ENCODE results near the gene RTN4IP1. TPM values are rescaled to one million over a fixed set of nuclear protein-coding genes. Genes with fewer than 3 reads are reported as not detected.
"Not testable (repeated sequence)": the region's sequence is repeated elsewhere in the genome, so short reads cannot be mapped to it uniquely, and the experiment has no call there.

The RTN4IP1 gene
- polyA plus RNA-seq, 2 donors, result 2.5 to 4.7 TPM

DNA sequence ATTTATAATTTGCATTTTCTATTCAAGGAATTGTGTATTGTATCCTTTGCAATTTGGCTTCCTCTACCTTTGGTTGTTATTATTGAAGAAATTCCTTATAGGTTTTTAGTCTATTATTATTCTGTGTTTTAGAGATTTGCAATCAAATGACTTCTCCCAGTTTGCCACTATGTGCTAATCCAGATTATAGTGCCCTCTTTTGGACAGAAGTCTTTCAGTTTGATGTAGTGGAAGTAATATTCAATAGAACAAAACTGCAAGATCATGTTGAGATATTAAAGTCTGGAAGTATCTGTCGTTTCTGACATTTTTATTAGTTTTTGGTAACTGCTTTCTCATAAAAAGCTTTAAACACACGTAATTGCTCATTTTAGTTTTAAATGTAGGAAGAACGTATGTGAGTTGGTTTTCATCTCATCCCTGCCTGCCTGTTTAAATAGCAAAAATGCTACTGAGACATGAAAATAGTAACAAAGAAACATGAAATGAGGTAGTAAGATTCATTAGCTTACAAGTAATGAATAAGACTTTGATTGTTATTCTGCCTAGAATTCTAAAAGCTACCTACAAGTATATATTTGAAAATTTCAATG lies 72.8 kb downstream of the RTN4IP1 start:
- H3K4me3 ChIP-seq (ENCODE audit: low read depth in 1 of 2, low read length in 2 of 2), result no peak overlapping the region
- 59 to 63% methylated on average over 3 of the region's 3 CpGs for WGBS, 2 donors
- no peaks in the 10 kb centered on the region for H3K27me3 ChIP-seq (ENCODE audit: control insufficient read depth in 1 of 2, insufficient read depth in 2 of 2, low read length in 2 of 2)
- no peaks in the 10 kb centered on the region for H3K4me1 ChIP-seq (ENCODE audit: control insufficient read depth in 2 of 2, insufficient read depth in 2 of 2, low read length in 1 of 2)
- H3K27ac ChIP-seq (ENCODE audit: low read depth in 2 of 2, low read length in 1 of 2), result no peak overlapping the region
- H3K9me3 ChIP-seq (ENCODE audit: control insufficient read depth in 2 of 2, insufficient read depth in 1 of 2, low read depth in 1 of 2, low read length in 1 of 2), result no peaks in the 10 kb centered on the region
- peaks cover 3 to 16% of the 10 kb centered on the region in 2 donors for H3K36me3 ChIP-seq (ENCODE audit: control insufficient read depth in 2 of 2, insufficient read depth in 2 of 2, low read length in 1 of 2)

DNA sequence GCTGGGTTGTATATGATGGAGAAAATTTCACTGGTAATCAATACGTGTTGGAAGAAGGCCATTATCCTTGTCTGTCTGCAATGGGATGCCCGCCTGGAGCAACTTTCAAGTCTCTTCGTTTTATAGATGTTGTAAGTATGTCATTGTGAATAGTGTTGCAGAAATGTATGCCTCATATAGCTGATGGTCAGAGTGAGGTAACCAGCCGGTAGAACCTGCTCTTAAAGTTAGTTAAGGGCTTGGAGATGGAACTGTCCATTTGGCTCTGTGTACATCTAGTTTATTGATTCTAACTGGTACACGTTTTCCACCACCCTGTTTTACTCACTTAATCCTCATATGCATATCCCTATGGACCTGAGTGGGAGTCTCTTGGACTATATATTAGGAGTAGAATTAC lies 73.5 kb downstream of the RTN4IP1 start:
- 68 to 71% methylated on average over 5 of the region's 5 CpGs for WGBS, 2 donors
- peaks cover 3 to 16% of the 10 kb centered on the region in 2 donors for H3K36me3 ChIP-seq (ENCODE audit: control insufficient read depth in 2 of 2, insufficient read depth in 2 of 2, low read length in 1 of 2)

DNA sequence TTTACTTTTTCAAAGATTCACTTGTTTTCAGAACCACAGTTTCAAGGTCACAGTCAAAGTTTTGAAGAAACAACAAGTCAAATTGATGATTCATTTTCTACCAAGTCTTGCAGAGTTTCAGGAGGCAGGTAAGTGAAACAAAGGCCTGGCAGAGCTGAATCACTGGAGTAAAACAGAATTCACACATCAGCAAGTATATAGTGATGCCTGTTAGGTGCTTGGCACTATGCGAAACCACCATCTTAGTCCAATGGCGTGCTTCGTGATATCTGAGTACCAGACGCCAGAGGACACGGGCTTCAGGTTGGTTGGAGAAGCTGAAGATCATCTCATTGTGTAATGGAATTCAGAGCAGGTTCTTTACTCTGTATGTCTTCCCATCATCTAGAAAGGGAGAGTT lies 75.9 kb downstream of the RTN4IP1 start:
- no peaks in the 10 kb centered on the region for H3K4me1 ChIP-seq (ENCODE audit: control insufficient read depth in 2 of 2, insufficient read depth in 2 of 2, low read length in 1 of 2)
- H3K27me3 ChIP-seq (ENCODE audit: control insufficient read depth in 1 of 2, insufficient read depth in 2 of 2, low read length in 2 of 2), result no peaks in the 10 kb centered on the region
- no peaks in the 10 kb centered on the region for H3K9me3 ChIP-seq (ENCODE audit: control insufficient read depth in 2 of 2, insufficient read depth in 1 of 2, low read depth in 1 of 2, low read length in 1 of 2)
- 95 to 97% methylated on average over 5 of the region's 5 CpGs for WGBS, 2 donors
- no peak overlapping the region for H3K27ac ChIP-seq (ENCODE audit: low read depth in 2 of 2, low read length in 1 of 2)
- no peak overlapping the region for H3K4me3 ChIP-seq (ENCODE audit: low read depth in 1 of 2, low read length in 2 of 2)
- H3K36me3 ChIP-seq (ENCODE audit: control insufficient read depth in 2 of 2, insufficient read depth in 2 of 2, low read length in 1 of 2), result peaks cover 0 to 14% of the 10 kb centered on the region in 2 donors

More for the DNA sequence above, 73.5 kb downstream of the RTN4IP1 start:
- Histone ChIP-seq H3K27me3 (ENCODE audit: control insufficient read depth in 1 of 2, insufficient read depth in 2 of 2, low read length in 2 of 2) (no peaks in the 10 kb centered on the region), H3K4me3 (ENCODE audit: low read depth in 1 of 2, low read length in 2 of 2) (no peak overlapping the region), H3K9me3 (ENCODE audit: control insufficient read depth in 2 of 2, insufficient read depth in 1 of 2, low read depth in 1 of 2, low read length in 1 of 2) (no peaks in the 10 kb centered on the region), H3K27ac (ENCODE audit: low read depth in 2 of 2, low read length in 1 of 2) (no peak overlapping the region), H3K4me1 (ENCODE audit: control insufficient read depth in 2 of 2, insufficient read depth in 2 of 2, low read length in 1 of 2) (no peaks in the 10 kb centered on the region)

DNA sequence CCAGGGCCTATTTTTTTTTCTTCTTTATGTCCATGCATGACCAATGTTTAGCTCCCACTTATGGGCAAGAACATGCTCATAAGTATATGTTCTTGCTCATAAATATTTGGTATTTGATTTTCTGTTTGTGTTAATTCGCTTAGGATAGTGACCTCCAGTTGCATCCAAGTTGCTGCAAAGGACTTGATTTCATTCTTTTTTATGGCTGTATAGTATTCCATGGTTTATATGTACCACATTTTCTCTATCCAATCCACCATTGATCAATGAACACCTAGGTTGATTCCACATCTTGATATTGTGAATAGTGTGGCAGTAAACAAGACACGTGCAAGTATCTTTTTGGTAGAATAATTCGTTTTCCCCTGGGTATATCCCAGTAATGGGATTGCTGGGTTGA lies 78.1 kb downstream of the RTN4IP1 start:
- no peaks in the 10 kb centered on the region for H3K9me3 ChIP-seq (ENCODE audit: control insufficient read depth in 2 of 2, insufficient read depth in 1 of 2, low read depth in 1 of 2, low read length in 1 of 2)
- 90 to 97% methylated on average over 3 of the region's 3 CpGs for WGBS, 2 donors
- no peak overlapping the region for H3K27ac ChIP-seq (ENCODE audit: low read depth in 2 of 2, low read length in 1 of 2)
- no peak overlapping the region for H3K4me3 ChIP-seq (ENCODE audit: low read depth in 1 of 2, low read length in 2 of 2)
- H3K4me1 ChIP-seq (ENCODE audit: control insufficient read depth in 2 of 2, insufficient read depth in 2 of 2, low read length in 1 of 2), result no peaks in the 10 kb centered on the region
- H3K36me3 ChIP-seq (ENCODE audit: control insufficient read depth in 2 of 2, insufficient read depth in 2 of 2, low read length in 1 of 2), result peaks cover 0 to 14% of the 10 kb centered on the region in 2 donors
- no peaks in the 10 kb centered on the region for H3K27me3 ChIP-seq (ENCODE audit: control insufficient read depth in 1 of 2, insufficient read depth in 2 of 2, low read length in 2 of 2)

DNA sequence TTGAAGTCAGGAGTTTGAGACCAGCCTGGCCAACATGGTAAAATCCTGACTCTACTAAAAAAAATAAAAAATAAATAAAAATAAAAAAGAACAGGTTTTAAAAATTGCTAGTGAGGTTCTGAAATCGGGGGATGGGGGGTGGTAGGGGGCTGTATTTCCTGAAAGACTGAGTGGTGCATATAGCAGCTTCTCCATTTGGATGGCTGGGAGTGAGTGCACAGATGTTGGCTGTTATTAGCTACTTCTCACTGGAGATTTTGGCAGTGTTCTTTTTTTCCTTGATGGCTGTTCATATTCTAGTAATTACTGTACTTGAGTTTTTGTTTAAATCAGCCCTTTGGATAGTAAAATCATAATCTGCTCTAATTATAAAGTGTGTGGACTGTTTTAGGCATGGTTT lies 79.8 kb downstream of the RTN4IP1 start:
- Histone ChIP-seq H3K9me3 (ENCODE audit: control insufficient read depth in 2 of 2, insufficient read depth in 1 of 2, low read depth in 1 of 2, low read length in 1 of 2) (no peaks in the 10 kb centered on the region), H3K4me1 (ENCODE audit: control insufficient read depth in 2 of 2, insufficient read depth in 2 of 2, low read length in 1 of 2) (peaks cover 0 to 2% of the 10 kb centered on the region in 2 donors), H3K27me3 (ENCODE audit: control insufficient read depth in 1 of 2, insufficient read depth in 2 of 2, low read length in 2 of 2) (no peaks in the 10 kb centered on the region), H3K4me3 (ENCODE audit: low read depth in 1 of 2, low read length in 2 of 2) (no peak overlapping the region), H3K27ac (ENCODE audit: low read depth in 2 of 2, low read length in 1 of 2) (no peak overlapping the region), H3K36me3 (ENCODE audit: control insufficient read depth in 2 of 2, insufficient read depth in 2 of 2, low read length in 1 of 2) (peaks cover 0 to 13% of the 10 kb centered on the region in 2 donors)
- WGBS, 2 donors, result 86 to 90% methylated on average over 1 of the region's 1 CpG

DNA sequence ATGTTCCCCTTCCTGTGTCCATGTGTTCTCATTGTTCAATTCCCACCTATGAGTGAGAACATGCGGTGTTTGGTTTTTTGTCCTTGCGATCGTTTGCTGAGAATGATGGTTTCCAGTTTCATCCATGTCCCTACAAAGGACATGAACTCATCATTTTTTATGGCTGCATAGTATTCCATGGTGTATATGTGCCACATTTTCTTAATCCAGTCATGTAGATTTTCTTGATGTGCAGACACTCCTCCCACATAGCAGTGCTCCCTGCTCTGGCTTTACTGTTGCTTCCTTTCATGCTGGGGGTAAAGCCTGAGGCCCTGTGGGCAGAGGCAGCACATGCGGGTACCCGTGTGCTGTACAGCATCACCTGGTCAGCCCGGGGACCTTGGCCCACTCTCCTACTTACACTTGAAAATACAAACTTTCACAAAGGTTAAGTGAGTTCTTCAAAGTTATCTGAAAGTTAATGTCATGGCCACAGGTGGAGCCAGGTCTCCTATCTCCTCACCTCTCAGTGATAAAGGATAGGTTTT lies 80.3 kb downstream of the RTN4IP1 start:
- H3K9me3 ChIP-seq (ENCODE audit: control insufficient read depth in 2 of 2, insufficient read depth in 1 of 2, low read depth in 1 of 2, low read length in 1 of 2); H3K4me3 ChIP-seq (ENCODE audit: low read depth in 1 of 2, low read length in 2 of 2); H3K27ac ChIP-seq (ENCODE audit: low read depth in 2 of 2, low read length in 1 of 2); H3K27me3 ChIP-seq (ENCODE audit: control insufficient read depth in 1 of 2, insufficient read depth in 2 of 2, low read length in 2 of 2); H3K4me1 ChIP-seq (ENCODE audit: control insufficient read depth in 2 of 2, insufficient read depth in 2 of 2, low read length in 1 of 2); H3K36me3 ChIP-seq (ENCODE audit: control insufficient read depth in 2 of 2, insufficient read depth in 2 of 2, low read length in 1 of 2): not testable (repeated sequence)
- WGBS, 2 donors, result 97% methylated on average over 3 of the region's 6 CpGs

DNA sequence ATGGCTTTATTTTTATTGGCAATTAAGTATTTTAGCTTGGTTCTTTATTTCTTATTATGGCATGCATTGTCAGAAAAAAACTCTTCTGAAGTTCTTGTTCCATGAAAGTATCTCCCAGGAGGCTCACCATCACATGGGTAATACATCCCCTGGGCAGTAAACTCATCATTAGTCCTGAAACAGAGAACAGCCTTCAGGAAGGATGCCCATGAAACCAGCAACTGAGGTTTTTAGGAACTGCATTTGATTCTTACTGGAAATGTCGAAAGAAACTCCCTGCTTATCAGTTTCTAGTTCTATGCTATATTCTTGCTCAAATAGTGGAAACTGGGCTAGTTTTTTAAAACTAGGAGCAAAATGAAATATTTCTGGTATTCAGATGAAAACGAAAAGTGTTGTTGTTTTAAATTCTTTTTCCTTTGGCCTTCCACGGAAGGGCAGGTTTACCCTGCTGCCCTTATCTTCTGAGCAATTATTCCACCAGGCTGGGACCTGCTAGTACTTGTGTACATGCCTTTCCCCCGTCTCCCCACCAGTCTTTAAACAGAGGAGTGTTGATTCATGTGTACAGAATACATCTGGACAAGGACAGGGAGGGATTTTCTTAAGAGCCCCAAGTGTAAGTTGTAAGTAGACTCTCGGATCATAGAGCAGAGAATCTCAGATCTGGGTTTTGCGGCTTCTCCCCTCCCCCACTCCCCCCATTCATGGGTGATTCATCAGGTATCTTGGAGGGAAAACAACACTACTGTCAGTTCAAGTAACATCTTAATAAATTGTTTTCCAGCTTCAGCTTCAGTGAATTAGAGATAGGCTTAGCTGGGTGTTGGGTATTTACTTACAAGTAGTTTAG lies 81.5 kb downstream of the RTN4IP1 start:
- Histone ChIP-seq H3K27me3 (ENCODE audit: control insufficient read depth in 1 of 2, insufficient read depth in 2 of 2, low read length in 2 of 2) (no peaks in the 10 kb centered on the region), H3K9me3 (ENCODE audit: control insufficient read depth in 2 of 2, insufficient read depth in 1 of 2, low read depth in 1 of 2, low read length in 1 of 2) (no peaks in the 10 kb centered on the region), H3K4me1 (ENCODE audit: control insufficient read depth in 2 of 2, insufficient read depth in 2 of 2, low read length in 1 of 2) (peaks cover 0 to 2% of the 10 kb centered on the region in 2 donors), H3K36me3 (ENCODE audit: control insufficient read depth in 2 of 2, insufficient read depth in 2 of 2, low read length in 1 of 2) (peaks cover 0 to 2% of the 10 kb centered on the region in 2 donors), H3K27ac (ENCODE audit: low read depth in 2 of 2, low read length in 1 of 2) (peak overlapping the region; percentile 60 to 70), H3K4me3 (ENCODE audit: low read depth in 1 of 2, low read length in 2 of 2) (no peak overlapping the region)
- 37 to 41% methylated on average over 6 of the region's 6 CpGs for WGBS, 2 donors

DNA sequence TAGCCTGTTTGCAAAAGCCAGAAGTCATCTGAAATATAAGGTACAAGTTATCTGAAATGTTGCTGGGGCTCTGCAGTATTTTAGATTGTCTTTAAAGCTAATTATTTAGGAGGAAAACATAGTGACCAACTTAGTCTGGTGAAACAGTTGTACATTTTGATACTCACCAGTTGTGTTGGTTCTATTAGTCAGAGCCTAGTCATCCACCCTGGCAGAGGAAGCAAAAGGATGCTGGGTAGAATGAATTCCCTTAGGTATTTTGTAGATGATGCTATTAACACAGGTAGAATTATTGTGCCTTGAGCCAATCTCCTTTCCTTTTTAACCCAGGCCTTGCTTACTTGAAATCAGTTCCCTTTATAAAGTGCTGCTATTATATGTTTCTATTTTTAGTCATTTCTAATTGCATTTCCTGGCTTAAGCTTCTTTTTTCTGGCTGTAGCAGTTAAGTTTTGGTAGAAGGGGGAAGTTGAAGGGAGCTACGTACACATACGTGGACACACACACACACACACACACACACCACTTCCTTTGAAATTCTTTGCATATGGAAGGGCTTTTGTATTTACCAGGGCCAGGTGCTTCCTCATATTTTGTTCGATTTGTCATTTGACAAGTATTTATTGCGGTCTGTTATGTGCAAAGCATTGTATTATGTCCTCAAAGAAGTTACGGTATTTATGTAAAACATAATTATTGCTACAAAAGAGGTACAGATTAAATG lies 82.4 kb downstream of the RTN4IP1 start:
- H3K27ac ChIP-seq (ENCODE audit: low read depth in 2 of 2, low read length in 1 of 2), result peak overlapping the region; percentile 67 to 86
- 29 to 30% methylated on average over 5 of the region's 5 CpGs for WGBS, 2 donors
- peaks cover 0 to 4% of the 10 kb centered on the region in 2 donors for H3K36me3 ChIP-seq (ENCODE audit: control insufficient read depth in 2 of 2, insufficient read depth in 2 of 2, low read length in 1 of 2)
- no peaks in the 10 kb centered on the region for H3K27me3 ChIP-seq (ENCODE audit: control insufficient read depth in 1 of 2, insufficient read depth in 2 of 2, low read length in 2 of 2)
- no peak overlapping the region for H3K4me3 ChIP-seq (ENCODE audit: low read depth in 1 of 2, low read length in 2 of 2)
- H3K4me1 ChIP-seq (ENCODE audit: control insufficient read depth in 2 of 2, insufficient read depth in 2 of 2, low read length in 1 of 2), result peaks cover 0 to 2% of the 10 kb centered on the region in 2 donors
- no peaks in the 10 kb centered on the region for H3K9me3 ChIP-seq (ENCODE audit: control insufficient read depth in 2 of 2, insufficient read depth in 1 of 2, low read depth in 1 of 2, low read length in 1 of 2)

DNA sequence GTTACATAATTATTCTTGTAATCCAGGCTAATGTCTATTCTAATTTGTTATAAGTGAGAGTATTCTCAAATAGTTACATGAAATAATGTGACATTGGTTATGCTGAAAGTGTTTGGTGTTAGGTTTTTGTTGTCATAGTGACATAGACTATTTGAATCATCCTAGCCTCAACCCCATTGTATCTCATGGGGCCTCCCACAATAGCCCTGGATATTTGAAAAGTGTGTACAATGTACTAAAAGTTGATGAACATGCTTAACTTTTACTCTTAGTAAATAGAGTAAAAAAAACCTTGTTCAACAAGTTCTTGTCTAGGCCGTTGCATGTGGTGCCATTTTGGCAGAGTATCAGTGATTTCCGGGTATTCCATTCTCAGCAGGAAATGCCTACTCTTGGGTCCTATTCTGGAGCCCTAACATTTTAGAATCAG lies 83.0 kb downstream of the RTN4IP1 start:
- peak overlapping the region in 1 of 2 donors; percentile 86 for H3K27ac ChIP-seq (ENCODE audit: low read depth in 2 of 2, low read length in 1 of 2)
- H3K9me3 ChIP-seq (ENCODE audit: control insufficient read depth in 2 of 2, insufficient read depth in 1 of 2, low read depth in 1 of 2, low read length in 1 of 2), result no peaks in the 10 kb centered on the region
- WGBS, 2 donors, result 22 to 45% methylated on average over 2 of the region's 2 CpGs
- H3K4me1 ChIP-seq (ENCODE audit: control insufficient read depth in 2 of 2, insufficient read depth in 2 of 2, low read length in 1 of 2), result peaks cover 0 to 2% of the 10 kb centered on the region in 2 donors
- H3K4me3 ChIP-seq (ENCODE audit: low read depth in 1 of 2, low read length in 2 of 2), result no peak overlapping the region
- H3K27me3 ChIP-seq (ENCODE audit: control insufficient read depth in 1 of 2, insufficient read depth in 2 of 2, low read length in 2 of 2), result no peaks in the 10 kb centered on the region
- peaks cover 0 to 4% of the 10 kb centered on the region in 2 donors for H3K36me3 ChIP-seq (ENCODE audit: control insufficient read depth in 2 of 2, insufficient read depth in 2 of 2, low read length in 1 of 2)
